A549 (cell line): Measurements from ENCODE around the gene SH2B3.

Experiments used
- CBX2 ChIP-seq: fragments of 200-600 bp; sonication (generic); IDR thresholded peaks from 2 replicates; pipeline ENCODE4 v1.6.1; 2016; ENCODE audit warnings: low read depth, mild to moderate bottlenecking, borderline replicate concordance
- CHD2 ChIP-seq: fragments of 150-350 bp; IDR thresholded peaks from 2 replicates; pipeline ENCODE4 v1.6.1; 2014; ENCODE audit warnings: low read length; ENCODE audit not compliant: partially characterized antibody
- CTCF ChIP-seq: fragments of >200 bp; sonication (Bioruptor Twin); formaldehyde crosslinking; IDR thresholded peaks from 3 replicates; pipeline ENCODE4 v1.5.1; 2016
- EP300 ChIP-seq, 2 experiments: fragments of >200 bp; sonication (Bioruptor Twin); formaldehyde crosslinking; IDR thresholded peaks; 2 replicates in 1 of 2; 3 replicates in 1 of 2; pipeline ENCODE4 v1.6.1; 2016 to 2017
- FOXS1 ChIP-seq: fragments of 250-450 bp; sonication (Bioruptor Pico); IDR thresholded peaks from 2 replicates; pipeline ENCODE4 v1.5.0; 2020; ENCODE audit warnings: mild to moderate bottlenecking, moderate library complexity
- PBX3 ChIP-seq: IDR thresholded peaks from 2 replicates; pipeline ENCODE4 v1.6.1; 2012
- POLR2A ChIP-seq: IDR thresholded peaks from 2 replicates; pipeline ENCODE4 v1.6.1; 2012; ENCODE audit warnings: mild to moderate bottlenecking, low read length
- POLR2AphosphoS2 ChIP-seq: conservative IDR thresholded peaks from 2 replicates; pipeline ENCODE4 v1.6.1; 2012; ENCODE audit warnings: low read length, improper control_type of control experiment, inconsistent platforms
- RARB ChIP-seq: fragments of 250-450 bp; sonication (Bioruptor Pico); IDR thresholded peaks from 2 replicates; pipeline ENCODE4 v1.8.0; 2021; ENCODE audit warnings: mild to moderate bottlenecking, moderate library complexity
- RCOR1 ChIP-seq: fragments of 150-350 bp; IDR thresholded peaks from 2 replicates; pipeline ENCODE4 v1.6.1; 2014; ENCODE audit warnings: antibody characterized with exemption, low read length, low read depth
- REST ChIP-seq: fragments of 200-600 bp; sonication (generic); IDR thresholded peaks from 2 replicates; pipeline ENCODE4 v1.6.1; 2016; ENCODE audit warnings: antibody characterized with exemption, mild to moderate bottlenecking, moderate library complexity
- SREBF2 ChIP-seq: fragments of 450-650 bp; IDR thresholded peaks from 2 replicates; pipeline ENCODE4 v1.6.1; 2014; ENCODE audit warnings: mild to moderate bottlenecking, moderate library complexity
- TP53 ChIP-seq: fragments of 250-450 bp; sonication (Bioruptor Pico); IDR thresholded peaks from 2 replicates; pipeline ENCODE4 v1.5.0; 2021; ENCODE audit warnings: mild to moderate bottlenecking, moderate library complexity

- TF ChIP-seq CTCF (no peak), EP300 (IDR thresholded peaks at IDR 0.05) (no peak), FOXS1 (CRISPR knock-in tag) (no peak), POLR2A (no peak), REST (no peak), RCOR1 (no peak), PBX3 (no peak), SREBF2 (no peak), TP53 (CRISPR knock-in tag) (no peak), POLR2AphosphoS2 (no peak), CHD2 (no peak), RARB (no peak), CBX2 (no peak)
Observed at GRCh38 chr12:111363578-111363977, 42.1 kb upstream of the SH2B3 start.
